K562 (cell line): ENCODE results near the gene CTCFL. TPM values are rescaled to one million over a fixed set of nuclear protein-coding genes. Genes with fewer than 3 reads are reported as not detected.

Experiments
- KLF16 ChIP-seq: IDR thresholded peaks from 2 replicates; pipeline ENCODE4 v1.6.1; 2016; ENCODE audit warnings: antibody characterized with exemption
- MEF2D ChIP-seq: conservative IDR thresholded peaks from 2 replicates; pipeline ENCODE4 v1.6.1; 2016; ENCODE audit warnings: low read depth, missing genetic modification characterization, missing compliant biosample characterization
- RBM25 ChIP-seq: fragments of 200-400 bp; formaldehyde crosslinking; IDR thresholded peaks from 2 replicates; pipeline ENCODE4 v1.6.1; 2018; ENCODE audit warnings: low read length, low read depth, moderate library complexity; ENCODE audit not compliant: severe bottlenecking
- SPI1 ChIP-seq: IDR thresholded peaks from 2 replicates; pipeline ENCODE4 v1.6.1; 2011; ENCODE audit warnings: low read depth, low read length, control low read depth, borderline replicate concordance
- ZEB2 ChIP-seq: fragments of 450-650 bp; IDR thresholded peaks from 2 replicates; pipeline ENCODE4 v1.6.1; 2016
- ZNF592 ChIP-seq: fragments of 450-650 bp; IDR thresholded peaks from 2 replicates; pipeline ENCODE4 v1.6.1; 2017; ENCODE audit warnings: antibody characterized with exemption, mild to moderate bottlenecking
- polyA plus RNA-seq, 8 experiments: library from polyadenylated mRNA; depleted of rRNA in 4 of 8; stranded (reverse) in 5 of 8; unstranded in 3 of 8; fragments of >200 nt; fragmentation: Nextera tagmentation in 2 of 8; fragmentation: Illumina TruSeq in 1 of 8; extraction: Ambion mirVana in 2 of 8; extraction: Trizol in 1 of 8; gene quantifications; 2 replicates each; pipeline versions ENCODE4 v1.2.1 to v1.2.3, GENCODE V29; 2011 to 2014; ENCODE audit warnings: inconsistent platforms in 1 of 8, missing spikeins in 1 of 8
- total RNA-seq, 7 experiments: library from RNA; depleted of rRNA in 6 of 7; stranded (reverse); fragments of >200 nt in 6 of 7; fragmentation: Illumina TruSeq in 2 of 7; extraction: Trizol in 2 of 7; gene quantifications; 2 replicates each; pipeline versions ENCODE4 v1.2.1 to v1.2.3, GENCODE V29; 2011 to 2021; ENCODE audit warnings: low replicate concordance in 1 of 7
- TF ChIP-seq, protein P1 (sequence below): fragments of 450-650 bp; IDR thresholded peaks from 2 replicates; pipeline ENCODE4 v1.6.1; 2016; ENCODE audit warnings: mild to moderate bottlenecking, moderate library complexity
- TF ChIP-seq, protein P2 (sequence below): IDR thresholded peaks from 3 replicates; pipeline ENCODE4 v1.6.1; 2011; ENCODE audit warnings: borderline replicate concordance, mild to moderate bottlenecking, moderate library complexity; ENCODE audit not compliant: insufficient read length; ENCODE audit errors: extremely low read depth

The CTCFL gene
- total and polyA plus RNA-seq, 9 of the 15 experiments (the other 6 are each of a cell fraction or from before 2014, with no cell fraction given), result 42.4 to 188 (median 111) TPM

DNA sequence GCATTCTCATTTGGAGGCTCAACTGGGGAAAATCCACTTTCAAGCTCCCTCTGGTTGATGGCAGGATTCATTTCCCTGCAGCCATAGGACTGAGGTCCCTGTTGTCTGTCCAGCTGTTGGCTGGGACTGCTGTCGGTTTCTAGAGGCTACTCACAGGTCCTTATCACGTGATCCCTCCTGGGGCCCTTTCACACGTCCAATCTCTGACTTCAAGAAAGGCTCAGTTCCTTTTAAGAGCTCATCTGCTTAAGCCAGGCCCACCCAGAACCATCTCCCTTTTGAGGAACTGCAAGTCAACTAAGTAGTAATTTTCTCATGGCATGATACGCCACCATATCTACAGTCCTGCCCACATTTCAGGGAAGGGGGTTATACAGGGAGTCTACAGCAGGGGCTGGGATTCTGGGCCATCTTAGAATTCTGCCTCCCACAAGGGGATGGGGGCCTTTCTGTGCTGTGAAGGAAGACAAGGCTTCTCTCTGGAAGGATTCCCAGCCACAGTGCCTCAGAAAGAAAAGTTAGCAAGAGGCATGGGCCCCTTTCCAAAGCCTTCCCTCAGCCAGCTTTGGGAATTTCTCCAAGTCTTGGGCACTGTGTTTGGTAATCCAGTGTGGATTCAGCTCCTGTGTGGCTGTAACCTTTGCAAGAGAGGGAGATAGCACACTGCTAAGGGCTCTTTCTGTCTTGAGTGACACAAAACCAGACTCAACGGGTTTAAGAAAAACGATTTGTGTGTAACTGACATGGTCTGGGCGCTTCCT is 66.4 kb downstream of the CTCFL start (continued):
- TF ChIP-seq, protein P1, sequence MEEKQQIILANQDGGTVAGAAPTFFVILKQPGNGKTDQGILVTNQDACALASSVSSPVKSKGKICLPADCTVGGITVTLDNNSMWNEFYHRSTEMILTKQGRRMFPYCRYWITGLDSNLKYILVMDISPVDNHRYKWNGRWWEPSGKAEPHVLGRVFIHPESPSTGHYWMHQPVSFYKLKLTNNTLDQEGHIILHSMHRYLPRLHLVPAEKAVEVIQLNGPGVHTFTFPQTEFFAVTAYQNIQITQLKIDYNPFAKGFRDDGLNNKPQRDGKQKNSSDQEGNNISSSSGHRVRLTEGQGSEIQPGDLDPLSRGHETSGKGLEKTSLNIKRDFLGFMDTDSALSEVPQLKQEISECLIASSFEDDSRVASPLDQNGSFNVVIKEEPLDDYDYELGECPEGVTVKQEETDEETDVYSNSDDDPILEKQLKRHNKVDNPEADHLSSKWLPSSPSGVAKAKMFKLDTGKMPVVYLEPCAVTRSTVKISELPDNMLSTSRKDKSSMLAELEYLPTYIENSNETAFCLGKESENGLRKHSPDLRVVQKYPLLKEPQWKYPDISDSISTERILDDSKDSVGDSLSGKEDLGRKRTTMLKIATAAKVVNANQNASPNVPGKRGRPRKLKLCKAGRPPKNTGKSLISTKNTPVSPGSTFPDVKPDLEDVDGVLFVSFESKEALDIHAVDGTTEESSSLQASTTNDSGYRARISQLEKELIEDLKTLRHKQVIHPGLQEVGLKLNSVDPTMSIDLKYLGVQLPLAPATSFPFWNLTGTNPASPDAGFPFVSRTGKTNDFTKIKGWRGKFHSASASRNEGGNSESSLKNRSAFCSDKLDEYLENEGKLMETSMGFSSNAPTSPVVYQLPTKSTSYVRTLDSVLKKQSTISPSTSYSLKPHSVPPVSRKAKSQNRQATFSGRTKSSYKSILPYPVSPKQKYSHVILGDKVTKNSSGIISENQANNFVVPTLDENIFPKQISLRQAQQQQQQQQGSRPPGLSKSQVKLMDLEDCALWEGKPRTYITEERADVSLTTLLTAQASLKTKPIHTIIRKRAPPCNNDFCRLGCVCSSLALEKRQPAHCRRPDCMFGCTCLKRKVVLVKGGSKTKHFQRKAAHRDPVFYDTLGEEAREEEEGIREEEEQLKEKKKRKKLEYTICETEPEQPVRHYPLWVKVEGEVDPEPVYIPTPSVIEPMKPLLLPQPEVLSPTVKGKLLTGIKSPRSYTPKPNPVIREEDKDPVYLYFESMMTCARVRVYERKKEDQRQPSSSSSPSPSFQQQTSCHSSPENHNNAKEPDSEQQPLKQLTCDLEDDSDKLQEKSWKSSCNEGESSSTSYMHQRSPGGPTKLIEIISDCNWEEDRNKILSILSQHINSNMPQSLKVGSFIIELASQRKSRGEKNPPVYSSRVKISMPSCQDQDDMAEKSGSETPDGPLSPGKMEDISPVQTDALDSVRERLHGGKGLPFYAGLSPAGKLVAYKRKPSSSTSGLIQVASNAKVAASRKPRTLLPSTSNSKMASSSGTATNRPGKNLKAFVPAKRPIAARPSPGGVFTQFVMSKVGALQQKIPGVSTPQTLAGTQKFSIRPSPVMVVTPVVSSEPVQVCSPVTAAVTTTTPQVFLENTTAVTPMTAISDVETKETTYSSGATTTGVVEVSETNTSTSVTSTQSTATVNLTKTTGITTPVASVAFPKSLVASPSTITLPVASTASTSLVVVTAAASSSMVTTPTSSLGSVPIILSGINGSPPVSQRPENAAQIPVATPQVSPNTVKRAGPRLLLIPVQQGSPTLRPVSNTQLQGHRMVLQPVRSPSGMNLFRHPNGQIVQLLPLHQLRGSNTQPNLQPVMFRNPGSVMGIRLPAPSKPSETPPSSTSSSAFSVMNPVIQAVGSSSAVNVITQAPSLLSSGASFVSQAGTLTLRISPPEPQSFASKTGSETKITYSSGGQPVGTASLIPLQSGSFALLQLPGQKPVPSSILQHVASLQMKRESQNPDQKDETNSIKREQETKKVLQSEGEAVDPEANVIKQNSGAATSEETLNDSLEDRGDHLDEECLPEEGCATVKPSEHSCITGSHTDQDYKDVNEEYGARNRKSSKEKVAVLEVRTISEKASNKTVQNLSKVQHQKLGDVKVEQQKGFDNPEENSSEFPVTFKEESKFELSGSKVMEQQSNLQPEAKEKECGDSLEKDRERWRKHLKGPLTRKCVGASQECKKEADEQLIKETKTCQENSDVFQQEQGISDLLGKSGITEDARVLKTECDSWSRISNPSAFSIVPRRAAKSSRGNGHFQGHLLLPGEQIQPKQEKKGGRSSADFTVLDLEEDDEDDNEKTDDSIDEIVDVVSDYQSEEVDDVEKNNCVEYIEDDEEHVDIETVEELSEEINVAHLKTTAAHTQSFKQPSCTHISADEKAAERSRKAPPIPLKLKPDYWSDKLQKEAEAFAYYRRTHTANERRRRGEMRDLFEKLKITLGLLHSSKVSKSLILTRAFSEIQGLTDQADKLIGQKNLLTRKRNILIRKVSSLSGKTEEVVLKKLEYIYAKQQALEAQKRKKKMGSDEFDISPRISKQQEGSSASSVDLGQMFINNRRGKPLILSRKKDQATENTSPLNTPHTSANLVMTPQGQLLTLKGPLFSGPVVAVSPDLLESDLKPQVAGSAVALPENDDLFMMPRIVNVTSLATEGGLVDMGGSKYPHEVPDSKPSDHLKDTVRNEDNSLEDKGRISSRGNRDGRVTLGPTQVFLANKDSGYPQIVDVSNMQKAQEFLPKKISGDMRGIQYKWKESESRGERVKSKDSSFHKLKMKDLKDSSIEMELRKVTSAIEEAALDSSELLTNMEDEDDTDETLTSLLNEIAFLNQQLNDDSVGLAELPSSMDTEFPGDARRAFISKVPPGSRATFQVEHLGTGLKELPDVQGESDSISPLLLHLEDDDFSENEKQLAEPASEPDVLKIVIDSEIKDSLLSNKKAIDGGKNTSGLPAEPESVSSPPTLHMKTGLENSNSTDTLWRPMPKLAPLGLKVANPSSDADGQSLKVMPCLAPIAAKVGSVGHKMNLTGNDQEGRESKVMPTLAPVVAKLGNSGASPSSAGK, result peak; percentile 61; the same call in 1 of the 2 replicates
- no peak for TF ChIP-seq KLF16
- no peak for TF ChIP-seq ZEB2
- TF ChIP-seq, protein P2, sequence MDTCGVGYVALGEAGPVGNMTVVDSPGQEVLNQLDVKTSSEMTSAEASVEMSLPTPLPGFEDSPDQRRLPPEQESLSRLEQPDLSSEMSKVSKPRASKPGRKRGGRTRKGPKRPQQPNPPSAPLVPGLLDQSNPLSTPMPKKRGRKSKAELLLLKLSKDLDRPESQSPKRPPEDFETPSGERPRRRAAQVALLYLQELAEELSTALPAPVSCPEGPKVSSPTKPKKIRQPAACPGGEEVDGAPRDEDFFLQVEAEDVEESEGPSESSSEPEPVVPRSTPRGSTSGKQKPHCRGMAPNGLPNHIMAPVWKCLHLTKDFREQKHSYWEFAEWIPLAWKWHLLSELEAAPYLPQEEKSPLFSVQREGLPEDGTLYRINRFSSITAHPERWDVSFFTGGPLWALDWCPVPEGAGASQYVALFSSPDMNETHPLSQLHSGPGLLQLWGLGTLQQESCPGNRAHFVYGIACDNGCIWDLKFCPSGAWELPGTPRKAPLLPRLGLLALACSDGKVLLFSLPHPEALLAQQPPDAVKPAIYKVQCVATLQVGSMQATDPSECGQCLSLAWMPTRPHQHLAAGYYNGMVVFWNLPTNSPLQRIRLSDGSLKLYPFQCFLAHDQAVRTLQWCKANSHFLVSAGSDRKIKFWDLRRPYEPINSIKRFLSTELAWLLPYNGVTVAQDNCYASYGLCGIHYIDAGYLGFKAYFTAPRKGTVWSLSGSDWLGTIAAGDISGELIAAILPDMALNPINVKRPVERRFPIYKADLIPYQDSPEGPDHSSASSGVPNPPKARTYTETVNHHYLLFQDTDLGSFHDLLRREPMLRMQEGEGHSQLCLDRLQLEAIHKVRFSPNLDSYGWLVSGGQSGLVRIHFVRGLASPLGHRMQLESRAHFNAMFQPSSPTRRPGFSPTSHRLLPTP, result no peak
- TF ChIP-seq SPI1, result peak; percentile 56; the same call in 1 of the 2 replicates
- TF ChIP-seq ZNF592, result 0 out of 2 replicates have a peak, but pooled peaks have one; percentile 8
- TF ChIP-seq RBM25, result peak; percentile 25
- TF ChIP-seq MEF2D (tag), result no peak
